ENCODE results near the gene COX4I1. TPM values are rescaled to one million over a fixed set of nuclear protein-coding genes. Genes with fewer than 3 reads are reported as not detected.

The COX4I1 gene
- total and polyA plus RNA-seq, 2 of the 8 experiments (the other 6 are each of a cell fraction or from before 2014, with no cell fraction given) = 507 to 707 TPM

DNA sequence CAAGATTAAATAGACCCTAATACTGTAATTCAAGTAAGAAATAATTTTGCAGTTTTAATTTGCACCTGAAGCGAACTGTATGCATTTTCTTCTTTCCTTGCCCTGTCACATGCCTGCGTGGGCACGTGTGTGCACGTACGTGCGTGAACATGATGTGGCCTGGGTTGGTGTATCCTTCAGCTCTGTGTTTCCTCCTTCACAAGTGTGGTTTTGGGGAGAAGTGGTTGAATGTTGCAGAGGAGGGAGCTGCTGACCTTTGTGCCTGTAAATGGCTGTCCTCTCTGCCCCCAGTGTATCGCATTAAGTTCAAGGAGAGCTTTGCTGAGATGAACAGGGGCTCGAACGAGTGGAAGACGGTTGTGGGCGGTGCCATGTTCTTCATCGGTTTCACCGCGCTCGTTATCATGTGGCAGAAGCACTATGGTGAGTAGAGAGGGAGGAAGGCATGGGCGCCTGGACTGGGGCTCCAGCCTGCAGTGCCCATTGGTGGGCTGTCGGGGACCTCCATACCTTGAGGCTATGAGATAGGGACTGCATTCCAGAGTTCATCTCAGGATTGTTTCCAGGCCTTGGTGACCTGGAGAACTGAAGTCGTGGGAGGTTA, 6.0 kb downstream of the COX4I1 start:
- POLR2A ChIA-PET (ENCODE audit: partially characterized antibody) = interaction anchor here (1.0 kb wide), 1 partner anchor 31 kb away, joined by 3 read pairs; no protein-coding TSS in a partner anchor
- TF ChIP-seq SIX5 (IDR thresholded peaks at IDR 0.05; ENCODE audit: low read depth, low read length) (no peak), RBBP5 (IDR thresholded peaks at IDR 0.05; ENCODE audit: borderline replicate concordance, low read depth, low read length) (no peak), FOSL1 (IDR thresholded peaks at IDR 0.05; ENCODE audit: insufficient read depth, low read depth, low read length) (no peak), KDM4A (IDR thresholded peaks at IDR 0.05; ENCODE audit: low read depth, low read length, severe bottlenecking) (no peak), JUND (IDR thresholded peaks at IDR 0.05; ENCODE audit: low read length) (no peak), SRF (IDR thresholded peaks at IDR 0.05; ENCODE audit: low read depth, low read length) (no peak), POLR2AphosphoS5 (IDR thresholded peaks at IDR 0.05; ENCODE audit: low read depth, low read length) (no peak; the same call in 1 of the 2 replicates), SP2 (IDR thresholded peaks at IDR 0.05; ENCODE audit: low read length) (no peak), POU5F1 (IDR thresholded peaks at IDR 0.05; ENCODE audit: low read depth, low read length) (no peak), CTBP2 (IDR thresholded peaks at IDR 0.05; ENCODE audit: borderline replicate concordance, insufficient read depth, insufficient read length, low read length) (no peak), TBP (IDR thresholded peaks at IDR 0.05; ENCODE audit: low read depth, low read length) (no peak)
- TF ChIP-seq, protein P1, sequence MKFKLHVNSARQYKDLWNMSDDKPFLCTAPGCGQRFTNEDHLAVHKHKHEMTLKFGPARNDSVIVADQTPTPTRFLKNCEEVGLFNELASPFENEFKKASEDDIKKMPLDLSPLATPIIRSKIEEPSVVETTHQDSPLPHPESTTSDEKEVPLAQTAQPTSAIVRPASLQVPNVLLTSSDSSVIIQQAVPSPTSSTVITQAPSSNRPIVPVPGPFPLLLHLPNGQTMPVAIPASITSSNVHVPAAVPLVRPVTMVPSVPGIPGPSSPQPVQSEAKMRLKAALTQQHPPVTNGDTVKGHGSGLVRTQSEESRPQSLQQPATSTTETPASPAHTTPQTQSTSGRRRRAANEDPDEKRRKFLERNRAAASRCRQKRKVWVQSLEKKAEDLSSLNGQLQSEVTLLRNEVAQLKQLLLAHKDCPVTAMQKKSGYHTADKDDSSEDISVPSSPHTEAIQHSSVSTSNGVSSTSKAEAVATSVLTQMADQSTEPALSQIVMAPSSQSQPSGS (IDR thresholded peaks at IDR 0.05; ENCODE audit: low read length) = no peak

More for the DNA sequence above, 6.0 kb downstream of the COX4I1 start:
- no peak overlapping the region for H2AK5ac ChIP-seq (ENCODE audit: low read depth, low read length)
- no peaks in the 10 kb centered on the region for H3K23me2 ChIP-seq (ENCODE audit: low read depth, low read length)
- peaks cover 0 to 22% of the 10 kb centered on the region in 2 experiments; a peak in 3 of 4 replicates for H3K79me2 ChIP-seq (ENCODE audit: control insufficient read depth in 1 of 2, insufficient read depth in 2 of 2, low read length in 2 of 2)
- no peak overlapping the region for H2BK12ac ChIP-seq (ENCODE audit: low read depth, low read length)
- no peak for FAIRE-seq
- no peak overlapping the region for H2BK15ac ChIP-seq (ENCODE audit: low read length)
- no peak overlapping the region for H3K18ac ChIP-seq (ENCODE audit: extremely low read depth, low read length)
- H2BK120ac ChIP-seq (replicated peaks; ENCODE audit: low read depth, low read length) = no peak overlapping the region
- no peaks in the 10 kb centered on the region for H3K27me3 ChIP-seq (replicated peaks in 1 of 4; ENCODE audit: control insufficient read depth in 3 of 4, extremely low read depth in 1 of 4, insufficient read depth in 3 of 4, low read length in 3 of 4)
- H3K79me1 ChIP-seq (ENCODE audit: low read depth, low read length) = no peaks in the 10 kb centered on the region; the same call in 1 of the 2 replicates
- H2AFZ ChIP-seq (ENCODE audit: low read length) = no peak overlapping the region
- H2BK20ac ChIP-seq (ENCODE audit: low read length) = no peak overlapping the region
- no peak overlapping the region for H3K56ac ChIP-seq (replicated peaks; ENCODE audit: insufficient read length, low read depth, low read length)
- CTCF ChIA-PET (ENCODE audit: partially characterized antibody) = interaction anchor here (1.1 to 1.4 kb wide), 3 partner anchors 14 to 89 kb away, joined by 3 read pairs; no protein-coding TSS in a partner anchor
- no peak overlapping the region for H3K4me3 ChIP-seq (ENCODE audit: extremely low read depth in 1 of 4, insufficient read depth in 2 of 4, low read depth in 3 of 4, low read length in 4 of 4)
- no peaks in the 10 kb centered on the region; a peak in 1 of 4 replicates for H3K9me3 ChIP-seq (ENCODE audit: insufficient read depth in 2 of 2, low read depth in 1 of 2, low read length in 1 of 2)
- no peak overlapping the region for H3K4me2 ChIP-seq (ENCODE audit: insufficient read depth in 1 of 2, low read depth in 2 of 2, low read length in 2 of 2)
- DNase-seq (ENCODE audit: low read depth in 1 of 2, low spot score in 2 of 2) = no peak
- 79% methylated on average over 18 of the region's 18 CpGs; no CpG with 5 or more reads in 1 of the 2 experiments for WGBS, 2 experiments (ENCODE audit: extremely low coverage in 1 of 2, insufficient coverage in 1 of 2, insufficient read length in 1 of 2, insufficient replicate concordance in 2 of 2, low coverage in 1 of 2, low lambda C conversion rate in 2 of 2, missing lambda C conversion rate in 1 of 2)
- peaks cover 30 to 60% (median 53%) of the 10 kb centered on the region in 4 experiments for H3K36me3 ChIP-seq (ENCODE audit: control insufficient read depth in 2 of 4, insufficient read depth in 4 of 4, low read length in 3 of 4)
- H3K14ac ChIP-seq (ENCODE audit: insufficient read length) = no peak overlapping the region
- no peak overlapping the region for H4K91ac ChIP-seq (replicated peaks; ENCODE audit: insufficient read length, low read length)
- H3K9ac ChIP-seq (replicated peaks in 1 of 4; ENCODE audit: extremely low read depth in 1 of 4, low read depth in 3 of 4, low read length in 3 of 4) = no peak overlapping the region
- no peak overlapping the region for H4K8ac ChIP-seq (ENCODE audit: extremely low read depth, insufficient read depth, low read length)
- no peak overlapping the region for H3K23ac ChIP-seq (ENCODE audit: insufficient read length)
- H2BK5ac ChIP-seq (ENCODE audit: low read depth, low read length) = no peak overlapping the region
- no peak overlapping the region for H3K4ac ChIP-seq (replicated peaks; ENCODE audit: insufficient read length, low read depth, low read length)
- peaks cover 0 to 4% of the 10 kb centered on the region in 2 experiments for H4K20me1 ChIP-seq (replicated peaks in 1 of 2; ENCODE audit: control insufficient read depth in 1 of 2, insufficient read depth in 2 of 2, low read length in 2 of 2)
- no peaks in the 10 kb centered on the region for H3K4me1 ChIP-seq (replicated peaks in 1 of 4; ENCODE audit: control insufficient read depth in 3 of 4, insufficient read depth in 4 of 4, low read length in 3 of 4)
- no peak overlapping the region for H4K5ac ChIP-seq (ENCODE audit: insufficient read length, low read depth, low read length)
- H3K27ac ChIP-seq (ENCODE audit: low read depth, low read length) = no peak overlapping the region
